Upper lobe of left lung (tissue), 6 donors: ENCODE data around the gene TYW1. TPM values are rescaled to one million over a fixed set of nuclear protein-coding genes. Genes with fewer than 3 reads are reported as not detected.
"Not testable (repeated sequence)": the region's sequence is repeated elsewhere in the genome, so short reads cannot be mapped to it uniquely, and the experiment has no call there.

Source experiments
- ATAC-seq, 2 donors: fragments of 200-7000 bp; cut with Tn5 transposase; one replicate each; pipeline ENCODE4 v1.9.1; 2022; ENCODE audit warnings: mild to moderate bottlenecking in 2 of 2, moderate library complexity in 2 of 2; ENCODE audit not compliant: low FRiP score in 2 of 2
- DNase-seq, 2 donors: peaks; one replicate each; pipeline ENCODE4 v3.0.0-alpha.2; 2019 to 2020
- H3K27ac ChIP-seq, 4 donors: fragments of 200-600 bp; sonication (generic); one replicate each; pipeline ENCODE4 v1.5.1; 2016 to 2019
- H3K27me3 ChIP-seq, 4 donors: fragments of 200-600 bp; sonication (generic); one replicate each; pipeline ENCODE4 v1.5.1; 2017 to 2019
- H3K36me3 ChIP-seq, 4 donors: fragments of 200-600 bp; sonication (generic); one replicate each; pipeline ENCODE4 v1.5.1; 2016 to 2019
- H3K4me1 ChIP-seq, 4 donors: fragments of 200-600 bp; sonication (generic); one replicate each; pipeline ENCODE4 v1.5.1; 2018 to 2019
- H3K4me3 ChIP-seq, 4 donors: fragments of 200-600 bp; sonication (generic); one replicate each; pipeline ENCODE4 v1.5.1; 2017 to 2019; ENCODE audit warnings: mild to moderate bottlenecking in 2 of 4, moderate library complexity in 1 of 4
- H3K9me3 ChIP-seq, 4 donors: fragments of 200-600 bp; sonication (generic); one replicate each; pipeline ENCODE4 v1.5.1; 2018 to 2019
- CTCF ChIP-seq, 6 experiments: fragments of 450-650 bp in 4 of 6; fragments of 200-600 bp in 2 of 6; sonication (generic) in 2 of 6; IDR thresholded peaks; one replicate each; pipeline ENCODE4 v1.5.1; 2016 to 2019; ENCODE audit warnings: antibody characterized with exemption in 6 of 6
- EP300 ChIP-seq, 4 donors: sonication (generic); formaldehyde crosslinking; IDR thresholded peaks; one replicate each; pipeline ENCODE4 v1.5.1; 2017; ENCODE audit warnings: antibody characterized with exemption in 4 of 4, control low read depth in 2 of 4
- POLR2A ChIP-seq, 4 donors: fragments of 450-650 bp; IDR thresholded peaks; one replicate each; pipeline ENCODE4 v1.5.1; 2016 to 2017; ENCODE audit warnings: antibody characterized with exemption in 4 of 4, mild to moderate bottlenecking in 2 of 4
- POLR2AphosphoS5 ChIP-seq, 2 donors: sonication (generic); formaldehyde crosslinking; IDR thresholded peaks; one replicate each; pipeline ENCODE4 v1.5.1; 2017; ENCODE audit warnings: antibody characterized with exemption in 2 of 2
- WGBS, 2 donors: methylation state at CpG; one replicate each; pipeline ENCODE4 v1.1.5; 2017 to 2018; 5-methylcytosine and 5-hydroxymethylcytosine counted together
- total RNA-seq, 6 donors: library from RNA; depleted of rRNA in 4 of 6; stranded (reverse); fragments of >200 nt in 4 of 6; gene quantifications; one replicate each; pipeline versions ENCODE4 v1.1.0 to v1.2.1, GENCODE V29; 2016 to 2021
- donor health status: DM: no; HTN: no; CAD: no; lungs with moderate emphysema.
- donor health status: DM: no; HTN: yes; CAD: no; lungs with severe emphysema.

The TYW1 gene
- total RNA-seq, 6 donors from 2014 or later = 13.9 to 40.9 (median 17.2) TPM

GRCh38 chr7:67100956-67101361, 104.3 kb downstream of the TYW1 start:
- H3K27ac ChIP-seq = no peak overlapping the region
- H3K4me1 ChIP-seq = no peaks in the 10 kb centered on the region
- TF ChIP-seq POLR2A (IDR thresholded peaks at IDR 0.05) (no peak), EP300 (IDR thresholded peaks at IDR 0.05) (no peak), CTCF (IDR thresholded peaks at IDR 0.05) (no peak), POLR2AphosphoS5 (IDR thresholded peaks at IDR 0.05) (no peak)
- no peaks in the 10 kb centered on the region for H3K27me3 ChIP-seq
- peaks cover 0 to 21% (median 4%) of the 10 kb centered on the region in 4 donors for H3K36me3 ChIP-seq
- no peak overlapping the region for H3K4me3 ChIP-seq
- no peak for ATAC-seq
- no peaks in the 10 kb centered on the region for H3K9me3 ChIP-seq
- WGBS, 2 donors = 92 to 96% methylated on average over 4 of the region's 4 CpGs
- no peak for DNase-seq

GRCh38 chr7:67104937-67105336, 108.3 kb downstream of the TYW1 start:
- H3K27ac ChIP-seq, DNase-seq, H3K4me3 ChIP-seq, ATAC-seq, H3K27me3 ChIP-seq, H3K9me3 ChIP-seq, H3K4me1 ChIP-seq: not testable (repeated sequence)
- H3K36me3 ChIP-seq = peaks cover 0 to 14% (median 1%) of the 10 kb centered on the region in 4 donors
- WGBS, 2 donors = 84 to 89% methylated on average over 4 of the region's 4 CpGs

- 41 to 52% methylated on average over 4 of the region's 4 CpGs for WGBS, 2 donors
Measured at GRCh38 chr7:67105377-67105776, 108.7 kb downstream of the TYW1 start.

GRCh38 chr7:67106255-67106654, 109.6 kb downstream of the TYW1 start:
- H3K4me3 ChIP-seq, DNase-seq, H3K27ac ChIP-seq, H3K36me3 ChIP-seq, H3K27me3 ChIP-seq, H3K9me3 ChIP-seq, H3K4me1 ChIP-seq: not testable (repeated sequence)
- peak in 1 of 2 donors; percentile 43 for ATAC-seq
- 71 to 75% methylated on average over 3 to 4 of the region's 4 CpGs for WGBS, 2 donors

More at GRCh38 chr7:67105377-67105776, 108.7 kb downstream of the TYW1 start:
- TF ChIP-seq CTCF (IDR thresholded peaks at IDR 0.05) = no peak
- no peak for TF ChIP-seq POLR2AphosphoS5 (IDR thresholded peaks at IDR 0.05)
- no peak for TF ChIP-seq POLR2A (IDR thresholded peaks at IDR 0.05)
- no peak for TF ChIP-seq EP300 (IDR thresholded peaks at IDR 0.05)
- no peaks in the 10 kb centered on the region for H3K9me3 ChIP-seq
- H3K27ac ChIP-seq = no peak overlapping the region
- no peak overlapping the region for H3K4me3 ChIP-seq
- no peaks in the 10 kb centered on the region for H3K4me1 ChIP-seq
- H3K27me3 ChIP-seq = no peaks in the 10 kb centered on the region
- ATAC-seq (no peak), DNase-seq (no peak)
- peaks cover 0 to 11% (median 1%) of the 10 kb centered on the region in 4 donors for H3K36me3 ChIP-seq

- H3K36me3 ChIP-seq, H3K9me3 ChIP-seq, H3K27ac ChIP-seq, H3K4me1 ChIP-seq, ATAC-seq, H3K4me3 ChIP-seq, H3K27me3 ChIP-seq, DNase-seq: not testable (repeated sequence)
- WGBS, 2 donors = 88 to 100% methylated on average over 2 of the region's 2 CpGs
Measured at GRCh38 chr7:67111342-67111741, 114.7 kb downstream of the TYW1 start.

GRCh38 chr7:67114483-67115246, 118.0 kb downstream of the TYW1 start:
- H3K9me3 ChIP-seq, H3K27ac ChIP-seq, H3K4me3 ChIP-seq, DNase-seq, H3K27me3 ChIP-seq, H3K4me1 ChIP-seq: not testable (repeated sequence)
- H3K36me3 ChIP-seq = peaks cover 0 to 16% (median 5%) of the 10 kb centered on the region in 4 donors
- ATAC-seq = peak in 1 of 2 donors; percentile 29

- not testable (repeated sequence) for H3K4me3 ChIP-seq, H3K9me3 ChIP-seq, H3K27ac ChIP-seq, ATAC-seq, DNase-seq, H3K4me1 ChIP-seq, H3K27me3 ChIP-seq
- WGBS, 2 donors = 85 to 92% methylated on average over 2 of the region's 2 CpGs
- peaks cover 0 to 16% (median 5%) of the 10 kb centered on the region in 4 donors for H3K36me3 ChIP-seq
Measured at GRCh38 chr7:67120491-67120890, 123.9 kb downstream of the TYW1 start.

GRCh38 chr7:67128257-67128656, 131.6 kb downstream of the TYW1 start:
- not testable (repeated sequence) for H3K27ac ChIP-seq, H3K36me3 ChIP-seq, ATAC-seq, H3K27me3 ChIP-seq, H3K9me3 ChIP-seq, H3K4me3 ChIP-seq, DNase-seq
- 64 to 81% methylated on average over 5 of the region's 5 CpGs for WGBS, 2 donors
- H3K4me1 ChIP-seq = peaks cover 0 to 19% (median 14%) of the 10 kb centered on the region in 4 donors

- not testable (repeated sequence) for H3K4me3 ChIP-seq, H3K36me3 ChIP-seq, H3K27ac ChIP-seq, DNase-seq, H3K9me3 ChIP-seq, H3K27me3 ChIP-seq
- 36 to 39% methylated on average over 1 of the region's 1 CpG for WGBS, 2 donors
- H3K4me1 ChIP-seq = peaks cover 0 to 19% (median 14%) of the 10 kb centered on the region in 4 donors
- peak in 1 of 2 donors; percentile 26 for ATAC-seq
Measured at GRCh38 chr7:67130766-67131165, 134.1 kb downstream of the TYW1 start.

GRCh38 chr7:67134912-67135311, 138.3 kb downstream of the TYW1 start:
- DNase-seq, H3K36me3 ChIP-seq: not testable (repeated sequence)

More at GRCh38 chr7:67134912-67135311, 138.3 kb downstream of the TYW1 start:
- not testable (repeated sequence) for H3K4me1 ChIP-seq, H3K4me3 ChIP-seq, ATAC-seq, H3K27me3 ChIP-seq, H3K27ac ChIP-seq, H3K9me3 ChIP-seq
- WGBS, 2 donors = 73 to 100% methylated on average over 1 of the region's 1 CpG
